ENCODE measurements around the gene GRM4.

Gene GRM4

GRCh38 chr6:34015586-34015985 is 130.3 kb downstream of the GRM4 start:
- no peak overlapping the region for H2AFZ ChIP-seq (ENCODE audit: low read length)
- H3K9ac ChIP-seq (ENCODE audit: low read depth, low read length, poor library complexity, severe bottlenecking), result no peak overlapping the region
- no peak overlapping the region for H3K4me3 ChIP-seq (ENCODE audit: low read length, poor library complexity, severe bottlenecking)
- no peaks in the 10 kb centered on the region for H3K27me3 ChIP-seq (ENCODE audit: insufficient read depth, low read length, poor library complexity, severe bottlenecking)
- H3K4me2 ChIP-seq (ENCODE audit: low read depth, low read length, poor library complexity, severe bottlenecking), result no peak overlapping the region
- no peaks in the 10 kb centered on the region for H3F3A ChIP-seq (ENCODE audit: low read depth)
- H3K36me3 ChIP-seq (ENCODE audit: insufficient read depth, low read length), result no peaks in the 10 kb centered on the region
- no peaks in the 10 kb centered on the region for H4K20me1 ChIP-seq (ENCODE audit: insufficient read depth, low read length, poor library complexity, severe bottlenecking)
- no peaks in the 10 kb centered on the region for H3K79me2 ChIP-seq (ENCODE audit: insufficient read depth, low read length)
- no peaks in the 10 kb centered on the region for H3K9me2 ChIP-seq (replicated peaks; ENCODE audit: low read depth, low read length)
- TF ChIP-seq EZH2phosphoT487 (IDR thresholded peaks at IDR 0.05; ENCODE audit: borderline replicate concordance), result no peak
- no peak for TF ChIP-seq CTCF (conservative IDR thresholded peaks at IDR 0.05; ENCODE audit: low read length)
- H3K4me1 ChIP-seq (ENCODE audit: insufficient read depth, low read length, poor library complexity, severe bottlenecking), result no peaks in the 10 kb centered on the region
- H3K9me3 ChIP-seq (ENCODE audit: insufficient read depth, low read depth, low read length), result no peaks in the 10 kb centered on the region

DNA sequence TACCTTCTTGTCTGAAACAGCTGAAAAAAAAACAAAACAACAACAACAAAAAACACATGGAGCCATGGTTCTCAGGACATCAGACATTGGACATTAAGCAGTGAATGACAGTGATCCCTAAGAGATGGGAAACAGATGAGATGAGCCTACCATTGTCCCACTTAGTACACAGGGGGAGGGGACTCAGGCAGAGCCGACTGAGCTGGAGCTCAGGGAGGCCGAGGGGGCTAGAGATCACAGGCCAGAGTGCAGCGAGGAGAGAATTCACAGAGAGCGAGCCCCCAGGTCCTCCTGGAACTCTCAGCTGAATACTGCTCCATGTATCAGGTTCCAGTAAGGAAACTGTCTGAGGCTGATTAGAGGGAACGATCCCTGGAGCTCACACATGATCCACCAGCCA is 134.6 kb downstream of the GRM4 start:
- no peaks in the 10 kb centered on the region for H4K20me1 ChIP-seq (ENCODE audit: insufficient read depth, low read length, poor library complexity, severe bottlenecking)
- no peaks in the 10 kb centered on the region for H3K4me1 ChIP-seq (ENCODE audit: insufficient read depth, low read length, poor library complexity, severe bottlenecking)
- no peaks in the 10 kb centered on the region for H3K79me2 ChIP-seq (ENCODE audit: insufficient read depth, low read length)
- H3K9me2 ChIP-seq (replicated peaks; ENCODE audit: low read depth, low read length), result no peaks in the 10 kb centered on the region
- H3K27me3 ChIP-seq (ENCODE audit: insufficient read depth, low read length, poor library complexity, severe bottlenecking), result no peaks in the 10 kb centered on the region
- no peak overlapping the region for H3K4me2 ChIP-seq (ENCODE audit: low read depth, low read length, poor library complexity, severe bottlenecking)
- H3F3A ChIP-seq (ENCODE audit: low read depth), result no peaks in the 10 kb centered on the region
- no peaks in the 10 kb centered on the region for H3K9me3 ChIP-seq (ENCODE audit: insufficient read depth, low read depth, low read length)
- no peak overlapping the region for H3K9ac ChIP-seq (ENCODE audit: low read depth, low read length, poor library complexity, severe bottlenecking)
- TF ChIP-seq EZH2phosphoT487 (IDR thresholded peaks at IDR 0.05; ENCODE audit: borderline replicate concordance) (no peak), CTCF (conservative IDR thresholded peaks at IDR 0.05; ENCODE audit: low read length) (no peak)
- no peak overlapping the region for H3K4me3 ChIP-seq (ENCODE audit: low read length, poor library complexity, severe bottlenecking)
- no peaks in the 10 kb centered on the region for H3K36me3 ChIP-seq (ENCODE audit: insufficient read depth, low read length)
- no peak overlapping the region for H2AFZ ChIP-seq (ENCODE audit: low read length)

DNA sequence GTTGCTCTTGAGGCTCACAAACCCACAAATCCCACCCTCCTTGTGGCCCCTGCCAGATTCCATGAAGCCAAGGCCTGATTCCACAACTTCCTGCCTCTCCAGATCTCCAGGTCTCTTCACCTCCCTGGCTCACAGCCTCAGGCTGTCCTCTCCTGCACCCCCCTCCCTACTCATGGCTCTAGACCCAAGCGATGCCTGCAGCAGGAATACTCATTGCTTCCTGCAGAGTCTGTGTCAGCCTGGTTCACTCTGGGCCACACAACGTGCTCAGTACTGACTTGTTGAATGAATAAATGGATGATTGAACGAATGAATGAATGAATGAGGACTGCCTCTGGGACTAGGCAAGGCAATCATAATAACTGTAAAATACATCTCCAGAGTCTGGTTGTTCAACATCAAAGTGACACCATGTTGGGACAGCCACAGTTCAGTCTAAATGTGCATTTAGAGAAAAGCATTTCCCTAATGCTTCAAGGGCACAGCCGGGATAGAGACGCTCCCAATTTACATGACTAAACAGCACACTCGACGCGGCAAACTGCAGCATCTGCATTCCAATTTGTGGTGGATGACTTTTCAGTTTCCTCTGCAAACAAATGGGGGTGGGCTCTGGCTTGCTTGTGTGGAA is 139.9 kb downstream of the GRM4 start:
- peaks cover 6% of the 10 kb centered on the region for H3K4me1 ChIP-seq (ENCODE audit: insufficient read depth, low read length, poor library complexity, severe bottlenecking)
- H3F3A ChIP-seq (ENCODE audit: low read depth), result no peaks in the 10 kb centered on the region
- no peak for TF ChIP-seq EZH2phosphoT487 (IDR thresholded peaks at IDR 0.05; ENCODE audit: borderline replicate concordance)
- no peak for TF ChIP-seq CTCF (conservative IDR thresholded peaks at IDR 0.05; ENCODE audit: low read length)
- no peak overlapping the region for H3K9ac ChIP-seq (ENCODE audit: low read depth, low read length, poor library complexity, severe bottlenecking)
- H2AFZ ChIP-seq (ENCODE audit: low read length), result no peak overlapping the region
- no peaks in the 10 kb centered on the region for H3K27me3 ChIP-seq (ENCODE audit: insufficient read depth, low read length, poor library complexity, severe bottlenecking)
- H3K4me2 ChIP-seq (ENCODE audit: low read depth, low read length, poor library complexity, severe bottlenecking), result no peak overlapping the region
- H3K79me2 ChIP-seq (ENCODE audit: insufficient read depth, low read length), result no peaks in the 10 kb centered on the region
- no peak overlapping the region for H3K4me3 ChIP-seq (ENCODE audit: low read length, poor library complexity, severe bottlenecking)
- no peaks in the 10 kb centered on the region for H3K9me2 ChIP-seq (replicated peaks; ENCODE audit: low read depth, low read length)
- H3K36me3 ChIP-seq (ENCODE audit: insufficient read depth, low read length), result no peaks in the 10 kb centered on the region
- no peaks in the 10 kb centered on the region for H4K20me1 ChIP-seq (ENCODE audit: insufficient read depth, low read length, poor library complexity, severe bottlenecking)
- H3K9me3 ChIP-seq (ENCODE audit: insufficient read depth, low read depth, low read length), result no peaks in the 10 kb centered on the region
